ENCODE results near the gene IFIT5.
"Not testable (repeated sequence)": the region's sequence is repeated elsewhere in the genome, so short reads cannot be mapped to it uniquely, and the experiment has no call there.

The IFIT5 gene

GRCh38 chr10:89440226-89441009 is 26.1 kb downstream of the IFIT5 start:
- no peak for DNase-seq

- DNase-seq, result no peak
These were observed 27.9 kb downstream of the IFIT5 start for GRCh38 chr10:89442289-89442688.

DNA sequence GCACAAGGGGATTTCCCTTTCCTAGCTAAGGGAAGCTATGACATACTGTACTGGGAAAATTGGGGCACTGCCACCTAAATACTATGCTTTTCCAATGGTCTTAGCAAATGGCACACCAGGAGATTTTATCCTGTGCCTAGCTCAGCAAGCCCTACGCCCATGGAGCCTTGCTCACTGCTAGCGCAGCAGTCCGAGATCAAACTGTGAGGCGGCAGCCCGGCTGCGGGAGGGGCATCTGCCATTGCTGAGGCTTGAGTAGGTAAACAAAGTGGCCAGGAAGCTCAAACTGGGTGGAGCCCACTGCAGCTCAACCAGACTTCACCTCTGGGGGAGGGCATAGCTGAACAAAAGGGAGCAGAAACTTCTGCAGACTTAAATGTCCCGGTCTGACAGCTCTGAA is 30.5 kb downstream of the IFIT5 start:
- DNase-seq, result not testable (repeated sequence)

DNA sequence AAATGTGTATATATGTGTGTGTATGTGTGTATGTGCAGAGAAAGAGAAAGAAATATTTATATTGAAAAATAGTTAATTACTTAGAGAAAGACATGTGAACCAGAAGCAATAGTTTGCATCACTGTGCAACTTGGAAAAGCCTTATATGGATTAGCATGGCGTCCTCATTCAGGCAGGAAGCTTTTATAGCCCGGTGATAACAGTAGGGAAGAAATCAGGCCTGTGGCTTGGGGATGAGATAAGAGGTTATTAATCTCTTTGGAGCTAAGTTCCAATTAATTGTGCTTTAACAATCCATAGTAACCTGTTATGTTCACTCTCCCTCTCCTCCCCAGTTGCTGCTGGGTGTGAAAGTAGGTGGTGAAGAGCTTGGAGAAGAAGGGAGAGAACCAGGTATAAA is 36.5 kb downstream of the IFIT5 start:
- DNase-seq, result no peak

DNA sequence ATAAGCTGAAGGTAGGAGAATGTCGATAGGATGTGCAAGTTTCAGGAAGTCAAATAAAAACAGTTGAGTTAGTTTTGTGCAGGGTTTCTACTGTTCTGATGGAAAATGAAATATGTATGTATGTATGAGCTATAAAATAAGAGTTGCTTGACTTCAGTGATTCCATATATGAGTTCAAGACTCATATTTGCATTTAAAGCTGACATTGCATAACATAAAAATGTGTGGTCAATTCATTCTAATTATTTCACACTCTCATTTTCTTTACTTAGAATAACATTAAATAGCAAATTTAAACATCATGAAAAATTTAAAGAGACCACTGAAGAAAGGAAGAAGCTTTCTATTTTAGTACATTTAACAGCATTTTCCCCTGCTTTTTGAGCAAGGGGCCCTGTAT is 37.8 kb downstream of the IFIT5 start:
- DNase-seq, result no peak

GRCh38 chr10:89454561-89455347 is 40.4 kb downstream of the IFIT5 start:
- DNase-seq, result no peak

GRCh38 chr10:89458291-89458690 is 43.9 kb downstream of the IFIT5 start:
- no peak for DNase-seq

DNA sequence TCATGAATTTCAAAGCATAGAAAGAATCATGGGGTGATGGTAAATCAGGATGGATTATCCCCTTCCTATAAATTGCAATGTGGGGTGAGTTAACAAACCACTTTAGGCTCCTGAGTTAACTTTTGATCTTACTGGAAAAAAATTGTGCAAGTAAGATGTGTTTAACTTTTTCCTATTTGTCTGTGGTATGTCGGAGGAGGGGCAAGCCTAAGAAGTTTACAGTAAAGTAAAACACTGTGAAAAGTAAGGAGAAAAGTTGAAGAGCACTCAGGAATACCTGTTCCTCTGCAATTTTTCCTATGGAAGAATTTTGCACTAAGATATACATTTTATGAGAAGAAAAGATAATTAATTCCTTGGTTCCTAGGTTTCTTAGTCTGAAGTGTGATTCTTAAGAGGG is 44.4 kb downstream of the IFIT5 start:
- DNase-seq, result no peak

DNA sequence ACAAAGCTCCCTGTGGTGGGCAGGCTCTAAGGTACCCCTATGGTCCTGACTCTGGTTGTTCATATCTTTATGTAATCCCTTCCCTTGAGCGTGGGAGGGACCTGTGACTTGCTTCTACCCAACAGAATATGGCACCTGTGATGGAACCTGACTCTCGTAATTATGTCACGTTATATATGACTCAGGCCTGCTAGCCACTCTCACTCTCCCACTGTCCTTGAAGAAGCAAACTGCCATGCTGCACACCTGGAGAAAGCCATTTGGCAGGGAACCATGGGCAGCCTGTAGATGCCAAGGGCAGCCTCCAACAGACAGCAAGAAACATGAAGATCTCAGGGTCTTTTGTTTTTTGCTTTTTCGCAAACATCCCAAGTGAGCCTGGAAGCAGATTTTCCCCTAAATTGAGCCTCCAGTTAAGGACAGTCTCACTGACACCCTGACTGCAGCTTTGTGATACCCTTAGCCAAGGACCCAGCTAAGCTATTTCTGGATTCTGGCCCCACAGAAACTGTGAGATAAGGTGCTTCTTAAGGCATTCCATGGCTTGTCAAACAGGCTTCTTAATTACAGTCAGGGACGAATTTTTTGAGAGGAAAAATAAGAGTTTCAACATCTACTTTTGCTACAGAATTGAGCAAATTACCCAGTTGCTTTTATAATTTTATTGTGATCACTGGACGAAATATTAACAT is 49.6 kb downstream of the IFIT5 start:
- DNase-seq, result no peak

DNA sequence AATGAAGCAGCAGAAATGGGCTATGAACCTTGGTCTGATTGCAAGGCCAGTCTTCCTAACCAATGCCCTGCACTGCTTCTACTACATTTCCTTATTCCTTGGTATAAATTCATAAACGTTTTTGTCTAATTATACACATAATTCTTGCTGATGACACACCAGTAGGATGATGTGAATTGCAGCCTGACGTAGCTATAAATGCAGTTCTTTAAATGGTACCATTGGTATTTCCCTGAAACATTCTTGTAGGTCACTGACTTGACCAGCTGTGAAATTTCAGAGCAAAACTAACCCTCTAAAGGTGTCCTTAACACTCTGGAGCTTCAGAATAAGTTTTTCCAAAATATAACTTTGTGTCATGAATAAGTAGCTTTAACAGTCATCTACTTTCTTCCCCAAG is 50.8 kb downstream of the IFIT5 start:
- DNase-seq, result no peak

DNA sequence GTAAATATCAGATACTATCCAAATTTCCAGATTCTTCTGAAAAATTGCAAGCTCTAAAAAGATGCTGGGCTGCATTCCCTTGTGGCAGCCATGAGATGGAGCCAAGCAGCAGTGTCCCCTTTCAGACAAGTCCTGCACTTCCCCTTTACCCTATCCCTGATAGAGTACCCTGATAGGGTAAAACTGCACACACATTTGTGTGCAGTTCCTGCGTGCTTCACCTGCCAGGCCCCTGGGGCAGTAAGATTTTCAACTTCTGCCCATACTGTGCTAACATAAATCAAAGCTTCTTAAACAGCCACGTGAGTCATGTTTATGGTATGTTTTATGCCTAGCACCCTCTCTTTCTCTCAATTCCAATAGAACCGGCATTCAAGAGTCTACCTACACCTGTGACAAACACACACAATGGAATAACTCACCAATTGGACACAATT is 52.2 kb downstream of the IFIT5 start:
- DNase-seq, result peak; percentile 3

DNA sequence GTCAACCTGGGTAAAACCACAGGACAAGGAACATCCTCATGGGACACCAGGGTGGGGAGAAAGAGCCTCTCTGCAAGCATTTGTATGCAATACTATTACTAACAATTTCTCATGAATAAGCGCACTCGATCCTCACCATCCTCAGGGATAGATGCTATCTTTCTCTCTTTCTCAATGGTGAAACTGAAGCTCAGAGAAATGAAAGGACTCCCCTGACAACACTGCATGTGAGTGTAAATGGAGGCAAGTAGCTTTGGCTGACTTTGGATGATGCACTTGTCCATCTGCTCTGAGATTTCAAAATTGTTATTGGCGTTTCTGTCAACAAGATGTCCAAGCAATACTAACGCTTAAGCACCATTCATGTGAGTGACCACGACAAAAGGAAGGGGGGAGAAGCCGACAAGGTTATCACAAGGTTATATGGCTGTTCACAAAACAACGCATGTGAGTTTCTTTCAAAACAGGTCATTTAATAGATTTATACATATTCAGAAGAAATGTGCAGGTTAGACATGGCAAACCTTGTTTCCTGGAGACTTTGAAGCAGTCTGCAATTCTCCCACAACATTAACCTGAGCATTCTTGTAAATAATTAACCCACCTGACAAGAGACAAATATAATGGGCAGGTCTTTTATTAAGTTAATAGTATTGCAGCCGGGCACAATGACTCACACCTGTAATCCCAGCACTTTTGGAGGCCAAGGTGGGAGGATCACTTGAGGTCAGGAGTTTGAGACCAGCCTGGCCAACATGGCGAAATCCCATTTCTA is 54.0 kb downstream of the IFIT5 start:
- DNase-seq, result no peak

DNA sequence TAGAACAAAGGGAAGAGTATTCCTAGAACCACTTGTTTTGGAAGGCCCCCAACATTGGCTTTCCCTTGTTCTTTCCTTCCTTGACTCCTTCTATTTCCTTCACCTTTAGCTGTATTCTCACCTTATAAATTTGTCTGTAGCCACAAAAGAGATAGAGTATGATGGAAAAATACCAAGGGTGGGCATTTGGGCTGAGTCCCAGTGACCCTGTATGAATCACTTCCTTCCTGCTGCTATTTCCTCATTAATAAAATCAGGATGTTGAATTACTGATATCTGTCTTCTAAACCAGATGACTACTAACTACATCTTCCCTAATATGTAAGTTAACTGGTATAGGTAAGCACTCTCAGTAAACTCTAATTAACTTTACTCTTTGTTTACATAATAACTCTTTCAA is 55.1 kb downstream of the IFIT5 start:
- DNase-seq, result no peak

All from NCI-H1694 (cell line).